Measurements from ENCODE around the gene CETP.
A peak's percentile ranks its signal among the peaks of the same experiment; 100 is the strongest.
"Not testable (repeated sequence)": the region's sequence is repeated elsewhere in the genome, so short reads cannot be mapped to it uniquely, and the experiment has no call there.

Gene CETP

GRCh38 chr16:56986361-56986760 lies 24.6 kb downstream of the CETP start:
- no peaks in the 10 kb centered on the region for H3K79me2 ChIP-seq (ENCODE audit: insufficient read depth, low read depth)
- no peak overlapping the region for H3K4me2 ChIP-seq
- no peaks in the 10 kb centered on the region for H3K36me3 ChIP-seq (ENCODE audit: insufficient read depth)
- H4K20me1 ChIP-seq (ENCODE audit: insufficient read depth), result no peaks in the 10 kb centered on the region
- no peak overlapping the region for H3K4me3 ChIP-seq (IDR thresholded peaks at IDR 0.05; ENCODE audit: insufficient read depth, low read depth, low read length)
- peaks cover 15% of the 10 kb centered on the region for H3K4me1 ChIP-seq (ENCODE audit: low read depth, poor library complexity, severe bottlenecking)
- no peak for TF ChIP-seq CTCF (conservative IDR thresholded peaks at IDR 0.05; ENCODE audit: low read depth, low read length)
- H3K27ac ChIP-seq, result no peak overlapping the region
- H3K9ac ChIP-seq, result no peak overlapping the region
- H3K27me3 ChIP-seq (ENCODE audit: insufficient read depth, low read depth), result no peaks in the 10 kb centered on the region
- H2AFZ ChIP-seq (ENCODE audit: low read depth), result no peak overlapping the region

- not testable (repeated sequence) for H3K27me3 ChIP-seq (ENCODE audit: insufficient read depth, low read depth); H3K4me2 ChIP-seq; H4K20me1 ChIP-seq (ENCODE audit: insufficient read depth); H3K27ac ChIP-seq; H3K9ac ChIP-seq; H2AFZ ChIP-seq (ENCODE audit: low read depth); H3K79me2 ChIP-seq (ENCODE audit: insufficient read depth, low read depth); H3K4me3 ChIP-seq (IDR thresholded peaks at IDR 0.05; ENCODE audit: insufficient read depth, low read depth, low read length); H3K36me3 ChIP-seq (ENCODE audit: insufficient read depth)
- peaks cover 21% of the 10 kb centered on the region for H3K4me1 ChIP-seq (ENCODE audit: low read depth, poor library complexity, severe bottlenecking)
These were observed 25.2 kb downstream of the CETP start for GRCh38 chr16:56986908-56987307.

DNA sequence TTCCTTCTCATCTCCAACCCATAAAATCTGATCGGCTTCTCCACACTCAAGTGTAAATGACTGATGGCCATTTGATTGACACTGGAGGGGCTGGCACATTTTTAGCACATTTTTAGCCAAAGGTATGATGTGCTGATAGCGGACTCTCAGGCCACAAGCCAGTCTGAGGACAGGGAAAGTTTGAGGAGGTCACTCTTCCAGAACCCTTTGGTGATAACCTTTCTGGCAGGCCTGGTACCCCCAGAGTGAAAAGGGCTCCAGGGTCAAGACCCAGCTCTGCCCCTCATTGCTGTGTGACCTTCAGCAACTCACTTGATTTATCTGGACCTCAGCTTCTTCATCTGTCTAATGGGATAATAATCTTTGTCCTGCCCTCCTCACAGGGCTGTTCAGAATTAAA lies 25.9 kb downstream of the CETP start:
- Histone ChIP-seq H3K36me3 (ENCODE audit: insufficient read depth) (no peaks in the 10 kb centered on the region), H3K4me2 (no peak overlapping the region), H3K4me3 (IDR thresholded peaks at IDR 0.05; ENCODE audit: insufficient read depth, low read depth, low read length) (no peak overlapping the region), H3K27me3 (ENCODE audit: insufficient read depth, low read depth) (no peaks in the 10 kb centered on the region), H3K4me1 (ENCODE audit: low read depth, poor library complexity, severe bottlenecking) (peaks cover 21% of the 10 kb centered on the region), H3K27ac (no peak overlapping the region), H3K79me2 (ENCODE audit: insufficient read depth, low read depth) (no peaks in the 10 kb centered on the region), H4K20me1 (ENCODE audit: insufficient read depth) (no peaks in the 10 kb centered on the region), H3K9ac (no peak overlapping the region), H2AFZ (ENCODE audit: low read depth) (no peak overlapping the region)
- no peak for TF ChIP-seq CTCF (conservative IDR thresholded peaks at IDR 0.05; ENCODE audit: low read depth, low read length)

GRCh38 chr16:56988161-56988947 lies 26.6 kb downstream of the CETP start:
- H3K36me3 ChIP-seq (ENCODE audit: insufficient read depth), result no peaks in the 10 kb centered on the region
- H2AFZ ChIP-seq (ENCODE audit: low read depth), result peak overlapping the region; percentile 92
- no peak overlapping the region for H3K4me3 ChIP-seq (IDR thresholded peaks at IDR 0.05; ENCODE audit: insufficient read depth, low read depth, low read length)
- H3K27ac ChIP-seq, result no peak overlapping the region
- TF ChIP-seq CTCF (conservative IDR thresholded peaks at IDR 0.05; ENCODE audit: low read depth, low read length), result no peak
- H3K4me2 ChIP-seq, result peak overlapping the region; percentile 95
- H3K27me3 ChIP-seq (ENCODE audit: insufficient read depth, low read depth), result no peaks in the 10 kb centered on the region
- H3K4me1 ChIP-seq (ENCODE audit: low read depth, poor library complexity, severe bottlenecking), result peaks cover 21% of the 10 kb centered on the region
- H3K79me2 ChIP-seq (ENCODE audit: insufficient read depth, low read depth), result no peaks in the 10 kb centered on the region
- peak overlapping the region; percentile 71; the same call in 1 of the 2 replicates for H3K9ac ChIP-seq
- H4K20me1 ChIP-seq (ENCODE audit: insufficient read depth), result no peaks in the 10 kb centered on the region
